Thoracic aorta (tissue), 2 donors: ENCODE measurements around the gene MZB1. TPM values are rescaled to one million over a fixed set of nuclear protein-coding genes. Genes with fewer than 3 reads are reported as not detected.

Source experiments
- ATAC-seq: fragments of 150-250 bp; one replicate; pipeline ENCODE4 v1.8.0; 2017; ENCODE audit warnings: low read depth; ENCODE audit not compliant: insufficient number of reproducible peaks, low FRiP score
- DNase-seq: peaks from one replicate; pipeline ENCODE4 v3.0.0-alpha.2; 2020; ENCODE audit warnings: low spot score
- H3K27ac ChIP-seq, 2 donors: fragments of 200-600 bp; sonication (generic); 1 replicate in 1 of 2; 2 replicates in 1 of 2; pipeline ENCODE4 v1.5.1; 2016; ENCODE audit warnings: mild to moderate bottlenecking in 2 of 2, moderate library complexity in 2 of 2
- H3K27me3 ChIP-seq: fragments of 200-600 bp; sonication (generic); replicated peaks from 2 replicates; pipeline ENCODE4 v1.6.0; 2016; ENCODE audit warnings: mild to moderate bottlenecking; ENCODE audit not compliant: insufficient read depth
- H3K36me3 ChIP-seq: fragments of 200-600 bp; sonication (generic); one replicate; pipeline ENCODE4 v1.5.1; 2016
- H3K4me1 ChIP-seq, 2 donors: fragments of 200-600 bp; sonication (generic); 1 replicate in 1 of 2; 2 replicates in 1 of 2; pipeline versions ENCODE4 v1.5.1 to v1.6.0; 2016; ENCODE audit warnings: low read depth in 2 of 2, mild to moderate bottlenecking in 1 of 2; ENCODE audit not compliant: control insufficient read depth in 1 of 2
- H3K4me3 ChIP-seq: fragments of 200-600 bp; sonication (generic); 2 replicates; pipeline ENCODE4 v1.5.1; 2016; ENCODE audit warnings: mild to moderate bottlenecking
- H3K9me3 ChIP-seq: fragments of 200-600 bp; sonication (generic); 2 replicates; pipeline ENCODE4 v1.5.1; 2016
- total RNA-seq, 2 donors: library from RNA; depleted of rRNA; stranded (reverse); fragments of >200 nt; gene quantifications; one replicate each; pipeline versions ENCODE4 v1.1.0 to v1.2.3, GENCODE V29; 2016
- TF ChIP-seq, protein P1 (sequence below): fragments of 200-600 bp; sonication (generic); IDR thresholded peaks from one replicate; pipeline ENCODE4 v1.5.1; 2019; ENCODE audit warnings: antibody characterized with exemption

MZB1 gene
- total RNA-seq, 2 donors from 2014 or later = not detected

GRCh38 chr5:139415221-139415861 is 25.6 kb upstream of the MZB1 start:
- ATAC-seq = no peak

DNA sequence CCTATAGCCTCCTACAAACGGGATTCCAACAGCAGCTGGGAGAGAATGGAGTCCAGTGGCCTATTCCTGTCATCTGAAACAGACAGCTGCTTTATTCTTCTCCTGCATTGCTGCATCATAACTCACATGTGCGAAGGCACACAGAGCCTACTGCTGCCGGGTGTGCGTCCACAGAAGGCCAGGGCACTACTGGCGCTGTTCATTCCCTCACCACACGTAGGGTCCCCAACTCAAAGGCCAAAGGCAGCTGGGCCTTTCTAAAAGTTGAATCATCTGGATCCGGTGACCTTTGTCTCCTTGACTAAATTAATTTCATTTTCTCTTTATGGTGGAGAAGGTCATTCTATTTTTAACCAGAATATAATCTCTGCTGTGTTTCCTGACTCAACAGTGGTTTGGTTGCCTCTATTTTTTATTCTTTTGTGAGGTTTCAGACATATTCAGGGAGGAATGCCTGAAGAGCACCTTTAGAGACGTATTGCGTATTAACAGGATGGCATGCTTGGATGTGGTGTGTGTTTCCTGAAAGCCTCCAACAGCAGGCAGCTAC is 24.9 kb upstream of the MZB1 start:
- no peak for ATAC-seq
- H3K4me3 ChIP-seq = no peak overlapping the region
- H3K27ac ChIP-seq = peak overlapping the region; percentile 36 to 83
- no peak for DNase-seq
- TF ChIP-seq, protein P1, sequence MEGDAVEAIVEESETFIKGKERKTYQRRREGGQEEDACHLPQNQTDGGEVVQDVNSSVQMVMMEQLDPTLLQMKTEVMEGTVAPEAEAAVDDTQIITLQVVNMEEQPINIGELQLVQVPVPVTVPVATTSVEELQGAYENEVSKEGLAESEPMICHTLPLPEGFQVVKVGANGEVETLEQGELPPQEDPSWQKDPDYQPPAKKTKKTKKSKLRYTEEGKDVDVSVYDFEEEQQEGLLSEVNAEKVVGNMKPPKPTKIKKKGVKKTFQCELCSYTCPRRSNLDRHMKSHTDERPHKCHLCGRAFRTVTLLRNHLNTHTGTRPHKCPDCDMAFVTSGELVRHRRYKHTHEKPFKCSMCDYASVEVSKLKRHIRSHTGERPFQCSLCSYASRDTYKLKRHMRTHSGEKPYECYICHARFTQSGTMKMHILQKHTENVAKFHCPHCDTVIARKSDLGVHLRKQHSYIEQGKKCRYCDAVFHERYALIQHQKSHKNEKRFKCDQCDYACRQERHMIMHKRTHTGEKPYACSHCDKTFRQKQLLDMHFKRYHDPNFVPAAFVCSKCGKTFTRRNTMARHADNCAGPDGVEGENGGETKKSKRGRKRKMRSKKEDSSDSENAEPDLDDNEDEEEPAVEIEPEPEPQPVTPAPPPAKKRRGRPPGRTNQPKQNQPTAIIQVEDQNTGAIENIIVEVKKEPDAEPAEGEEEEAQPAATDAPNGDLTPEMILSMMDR = no peak
- H3K9me3 ChIP-seq = no peaks in the 10 kb centered on the region
- peaks cover 37 to 65% of the 10 kb centered on the region in 2 donors for H3K4me1 ChIP-seq
- peaks cover 16% of the 10 kb centered on the region for H3K36me3 ChIP-seq
- no peaks in the 10 kb centered on the region for H3K27me3 ChIP-seq

More at GRCh38 chr5:139415221-139415861, 25.6 kb upstream of the MZB1 start:
- TF ChIP-seq, protein P1 = no peak
- Histone ChIP-seq H3K4me3 (no peak overlapping the region), H3K9me3 (no peaks in the 10 kb centered on the region), H3K4me1 (peaks cover 37 to 58% of the 10 kb centered on the region in 2 donors), H3K27me3 (no peaks in the 10 kb centered on the region), H3K36me3 (peaks cover 21% of the 10 kb centered on the region), H3K27ac (peak overlapping the region; percentile 36 to 83)
- no peak for DNase-seq

DNA sequence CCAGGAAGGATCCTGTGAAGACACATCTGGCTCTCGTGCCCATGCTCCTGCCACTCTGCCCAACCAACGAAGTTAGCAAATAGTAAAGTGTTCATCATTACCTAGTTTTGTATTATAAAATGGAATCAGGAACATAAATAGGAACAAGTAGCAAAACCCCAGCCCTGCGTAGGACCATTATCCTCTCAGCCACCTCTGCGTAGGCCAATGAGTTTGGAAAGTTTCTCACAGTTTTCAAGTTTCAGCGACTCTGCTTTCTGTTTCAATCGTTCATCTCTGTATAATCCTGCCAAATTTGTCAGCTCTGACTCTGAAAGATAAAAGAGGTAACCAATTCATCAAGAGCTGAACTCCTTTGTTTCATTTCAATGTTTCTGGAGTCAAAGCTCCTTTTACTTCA is 24.2 kb upstream of the MZB1 start:
- TF ChIP-seq, protein P1 = no peak
- Histone ChIP-seq H3K4me3 (no peak overlapping the region), H3K36me3 (peaks cover 11% of the 10 kb centered on the region), H3K9me3 (no peaks in the 10 kb centered on the region), H3K27ac (peak overlapping the region in 1 of 2 donors; percentile 36), H3K27me3 (no peaks in the 10 kb centered on the region), H3K4me1 (peaks cover 37 to 66% of the 10 kb centered on the region in 2 donors)
- DNase-seq (no peak), ATAC-seq (no peak)

GRCh38 chr5:139413153-139413552 is 23.4 kb upstream of the MZB1 start:
- Histone ChIP-seq H3K9me3 (no peaks in the 10 kb centered on the region), H3K4me3 (no peak overlapping the region), H3K36me3 (peaks cover 2% of the 10 kb centered on the region), H3K4me1 (peaks cover 36 to 60% of the 10 kb centered on the region in 2 donors), H3K27me3 (no peaks in the 10 kb centered on the region), H3K27ac (no peak overlapping the region)
- ATAC-seq = no peak
- TF ChIP-seq, protein P1 = no peak
- no peak for DNase-seq

DNA sequence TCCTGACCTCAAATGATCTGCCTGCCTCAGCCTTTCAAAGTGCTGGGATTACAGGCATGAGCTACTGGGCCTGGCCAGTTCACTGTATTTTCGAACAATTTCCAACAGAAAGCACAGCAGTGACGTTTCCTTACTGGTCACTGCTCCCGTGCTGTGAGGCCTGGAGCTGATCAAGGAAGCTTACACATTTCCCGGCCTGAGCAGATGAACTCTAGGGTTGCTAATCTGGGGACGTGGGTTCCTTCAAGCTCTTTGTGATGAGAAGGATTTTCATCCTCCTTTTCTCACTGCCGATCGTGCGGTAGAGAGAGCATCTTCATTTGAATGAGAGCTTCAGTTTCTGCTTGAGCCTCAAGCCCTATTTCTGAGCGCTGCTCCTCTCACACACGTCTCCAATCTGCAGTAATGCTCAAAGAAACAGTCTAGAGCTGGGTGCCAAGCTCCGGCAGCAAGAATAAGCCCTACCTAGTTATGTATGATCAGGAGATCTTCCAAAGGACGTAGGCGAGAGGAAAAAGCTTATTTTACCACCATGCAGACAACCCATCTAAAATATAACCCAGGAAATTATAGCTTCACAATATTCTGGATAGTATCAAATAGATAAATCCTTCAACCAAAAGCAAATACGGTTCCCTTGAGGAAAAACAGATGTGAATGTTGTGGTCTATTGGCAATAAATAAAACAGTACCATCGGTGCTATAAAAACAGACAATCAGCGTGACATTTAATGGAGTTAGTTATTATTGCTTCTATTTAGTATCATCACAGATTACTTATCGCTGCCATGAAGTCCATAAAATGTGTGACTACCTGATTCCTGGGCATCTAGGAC is 21.5 kb upstream of the MZB1 start:
- no peak for DNase-seq
- Histone ChIP-seq H3K4me1 (peaks cover 21 to 43% of the 10 kb centered on the region in 2 donors), H3K9me3 (no peaks in the 10 kb centered on the region), H3K36me3 (no peaks in the 10 kb centered on the region), H3K4me3 (no peak overlapping the region), H3K27me3 (no peaks in the 10 kb centered on the region), H3K27ac (peak overlapping the region; percentile 77 to 85)
- no peak for ATAC-seq
- TF ChIP-seq, protein P1 = no peak
